ENCODE results near the gene GINS3.

Gene GINS3

GRCh38 chr16:58425756-58426494 is 33.7 kb downstream of the GINS3 start:
- no peak overlapping the region for H3K9ac ChIP-seq (ENCODE audit: insufficient read length)
- H3K36me3 ChIP-seq (ENCODE audit: insufficient read depth, low read length), result no peaks in the 10 kb centered on the region
- H3K4me3 ChIP-seq, result no peak overlapping the region
- no peak for DNase-seq (ENCODE audit: low read depth, low spot score)
- H3K9me3 ChIP-seq (ENCODE audit: low read depth, low read length), result no peaks in the 10 kb centered on the region
- no peak overlapping the region for H3K27ac ChIP-seq
- no peak for TF ChIP-seq EZH2 (IDR thresholded peaks at IDR 0.05)
- no peak for TF ChIP-seq FOXP2 (optimal IDR thresholded peaks at IDR 0.05; ENCODE audit: control extremely low read depth, extremely low read length, insufficient read depth)
- TF ChIP-seq POLR2AphosphoS5 (IDR thresholded peaks at IDR 0.05; ENCODE audit: borderline replicate concordance, low read depth, low read length), result no peak

- Histone ChIP-seq H3K27ac (no peak overlapping the region), H3K4me3 (no peak overlapping the region), H3K36me3 (ENCODE audit: insufficient read depth, low read length) (no peaks in the 10 kb centered on the region), H3K9me3 (ENCODE audit: low read depth, low read length) (no peaks in the 10 kb centered on the region), H3K9ac (ENCODE audit: insufficient read length) (no peak overlapping the region)
- no peak for DNase-seq (ENCODE audit: low read depth, low spot score)
- TF ChIP-seq POLR2AphosphoS5 (IDR thresholded peaks at IDR 0.05; ENCODE audit: borderline replicate concordance, low read depth, low read length) (no peak), EZH2 (IDR thresholded peaks at IDR 0.05) (no peak), FOXP2 (optimal IDR thresholded peaks at IDR 0.05; ENCODE audit: control extremely low read depth, extremely low read length, insufficient read depth) (no peak)
Observed at GRCh38 chr16:58426966-58427365, 34.7 kb downstream of the GINS3 start.

GRCh38 chr16:58428621-58429542 is 36.6 kb downstream of the GINS3 start:
- no peak for DNase-seq (ENCODE audit: low read depth, low spot score)
- H3K9ac ChIP-seq (ENCODE audit: insufficient read length), result no peak overlapping the region
- H3K9me3 ChIP-seq (ENCODE audit: low read depth, low read length), result no peaks in the 10 kb centered on the region
- TF ChIP-seq POLR2AphosphoS5 (IDR thresholded peaks at IDR 0.05; ENCODE audit: borderline replicate concordance, low read depth, low read length), result no peak
- no peak for TF ChIP-seq FOXP2 (optimal IDR thresholded peaks at IDR 0.05; ENCODE audit: control extremely low read depth, extremely low read length, insufficient read depth)
- TF ChIP-seq EZH2 (IDR thresholded peaks at IDR 0.05), result no peak
- H3K27ac ChIP-seq, result no peak overlapping the region
- no peak overlapping the region for H3K4me3 ChIP-seq
- H3K36me3 ChIP-seq (ENCODE audit: insufficient read depth, low read length), result no peaks in the 10 kb centered on the region

DNA sequence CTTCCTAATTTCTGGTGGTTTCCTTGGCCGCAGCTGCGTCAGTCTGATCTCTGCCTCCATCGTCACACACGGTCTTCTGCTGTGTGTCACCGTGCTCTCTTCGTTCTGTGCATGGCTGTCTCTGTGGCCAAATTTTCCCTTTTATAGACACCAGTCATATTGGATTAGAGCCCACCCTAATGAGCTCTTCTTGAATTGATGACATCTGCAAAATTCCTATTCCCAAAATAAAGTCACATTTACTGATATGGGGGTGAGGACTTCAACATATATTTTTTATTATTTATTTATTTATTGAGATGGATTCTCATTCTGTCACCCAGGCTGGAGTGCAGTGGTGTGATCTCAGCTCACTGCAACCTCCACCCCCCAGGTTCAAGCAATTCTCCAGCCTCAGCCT is 38.4 kb downstream of the GINS3 start:
- no peak overlapping the region for H3K27ac ChIP-seq
- H3K4me3 ChIP-seq, result no peak overlapping the region
- H3K9ac ChIP-seq (ENCODE audit: insufficient read length), result no peak overlapping the region
- no peak for DNase-seq (ENCODE audit: low read depth, low spot score)
- H3K36me3 ChIP-seq (ENCODE audit: insufficient read depth, low read length), result no peaks in the 10 kb centered on the region
- TF ChIP-seq POLR2AphosphoS5 (IDR thresholded peaks at IDR 0.05; ENCODE audit: borderline replicate concordance, low read depth, low read length) (no peak), FOXP2 (optimal IDR thresholded peaks at IDR 0.05; ENCODE audit: control extremely low read depth, extremely low read length, insufficient read depth) (no peak), EZH2 (IDR thresholded peaks at IDR 0.05) (no peak)
- no peaks in the 10 kb centered on the region for H3K9me3 ChIP-seq (ENCODE audit: low read depth, low read length)

DNA sequence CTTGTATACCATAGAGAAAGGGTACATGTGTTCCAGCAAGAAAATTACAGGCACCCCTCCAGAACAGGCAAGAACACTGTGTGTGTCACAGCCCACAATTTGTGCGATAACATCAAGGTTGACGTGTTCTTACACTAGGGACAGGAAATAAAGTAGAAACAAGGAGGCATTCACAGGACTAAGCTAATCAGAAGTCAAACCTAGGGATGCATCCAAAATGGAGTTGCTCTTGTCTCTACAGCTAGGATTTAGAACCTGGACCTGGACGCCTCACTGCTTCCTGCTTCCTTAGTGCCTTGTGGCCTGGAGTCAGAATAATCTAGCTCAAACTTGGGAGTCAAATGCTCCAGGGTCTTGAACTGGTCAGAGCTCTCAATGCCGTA is 41.3 kb downstream of the GINS3 start:
- Histone ChIP-seq H3K36me3 (ENCODE audit: insufficient read depth, low read length) (no peaks in the 10 kb centered on the region), H3K27ac (no peak overlapping the region), H3K9ac (ENCODE audit: insufficient read length) (no peak overlapping the region), H3K9me3 (ENCODE audit: low read depth, low read length) (no peaks in the 10 kb centered on the region), H3K4me3 (no peak overlapping the region)
- no peak for DNase-seq (ENCODE audit: low read depth, low spot score)
- TF ChIP-seq EZH2 (IDR thresholded peaks at IDR 0.05) (no peak), POLR2AphosphoS5 (IDR thresholded peaks at IDR 0.05; ENCODE audit: borderline replicate concordance, low read depth, low read length) (no peak)

DNA sequence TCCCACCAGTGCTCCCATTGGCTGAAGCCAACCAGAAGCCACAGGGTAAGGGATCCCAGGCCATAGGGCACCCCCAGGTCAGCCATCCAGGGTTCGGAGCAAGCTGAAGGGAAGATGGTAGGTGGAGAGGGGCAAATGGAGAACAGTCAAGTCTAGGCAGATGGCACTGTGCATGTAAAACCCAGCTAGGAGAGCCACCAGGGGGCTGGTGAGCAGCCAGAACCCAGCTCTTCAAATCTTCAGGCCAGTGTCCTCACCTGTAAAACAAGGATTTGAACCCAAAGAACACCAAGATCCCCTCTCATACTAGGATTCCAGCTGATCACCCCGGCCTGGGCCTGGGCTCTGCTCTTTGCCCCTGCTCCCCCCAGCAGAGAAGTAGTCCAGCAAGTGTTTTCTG is 43.5 kb downstream of the GINS3 start:
- DNase-seq (ENCODE audit: low read depth, low spot score), result no peak
- Histone ChIP-seq H3K4me3 (no peak overlapping the region), H3K9me3 (ENCODE audit: low read depth, low read length) (no peaks in the 10 kb centered on the region), H3K9ac (ENCODE audit: insufficient read length) (no peak overlapping the region), H3K36me3 (ENCODE audit: insufficient read depth, low read length) (no peaks in the 10 kb centered on the region), H3K27ac (no peak overlapping the region)
- TF ChIP-seq FOXP2 (optimal IDR thresholded peaks at IDR 0.05; ENCODE audit: control extremely low read depth, extremely low read length, insufficient read depth) (no peak), POLR2AphosphoS5 (IDR thresholded peaks at IDR 0.05; ENCODE audit: borderline replicate concordance, low read depth, low read length) (no peak), EZH2 (IDR thresholded peaks at IDR 0.05) (no peak)

DNA sequence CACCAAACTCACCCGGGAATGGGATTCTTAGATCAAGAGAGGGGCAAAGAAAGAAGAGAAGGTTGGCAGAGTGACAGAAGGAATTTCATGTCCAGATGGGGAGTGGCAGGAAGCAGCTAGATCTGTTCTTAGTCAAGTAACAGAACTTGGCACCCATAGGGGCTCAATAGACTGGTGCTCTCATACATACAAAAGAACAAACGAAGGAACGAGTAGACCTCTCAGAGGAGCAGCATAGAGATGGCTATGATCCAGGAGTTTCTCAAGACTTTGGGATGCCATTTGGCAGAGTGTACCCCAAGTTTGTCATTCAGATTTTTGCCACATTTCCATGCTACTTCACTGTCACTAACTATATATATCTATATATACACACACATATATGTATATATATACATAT is 47.9 kb downstream of the GINS3 start:
- no peak for TF ChIP-seq POLR2AphosphoS5 (IDR thresholded peaks at IDR 0.05; ENCODE audit: borderline replicate concordance, low read depth, low read length)
- TF ChIP-seq EZH2 (IDR thresholded peaks at IDR 0.05), result no peak
- TF ChIP-seq FOXP2 (optimal IDR thresholded peaks at IDR 0.05; ENCODE audit: control extremely low read depth, extremely low read length, insufficient read depth), result no peak
- DNase-seq (ENCODE audit: low read depth, low spot score), result no peak
- Histone ChIP-seq H3K27ac (no peak overlapping the region), H3K36me3 (ENCODE audit: insufficient read depth, low read length) (no peaks in the 10 kb centered on the region), H3K4me3 (no peak overlapping the region), H3K9me3 (ENCODE audit: low read depth, low read length) (no peaks in the 10 kb centered on the region), H3K9ac (ENCODE audit: insufficient read length) (no peak overlapping the region)

GRCh38 chr16:58442547-58442946 is 50.3 kb downstream of the GINS3 start:
- Histone ChIP-seq H3K9ac (ENCODE audit: insufficient read length) (no peak overlapping the region), H3K9me3 (ENCODE audit: low read depth, low read length) (no peaks in the 10 kb centered on the region), H3K36me3 (ENCODE audit: insufficient read depth, low read length) (no peaks in the 10 kb centered on the region), H3K27ac (no peak overlapping the region), H3K4me3 (no peak overlapping the region)
- no peak for DNase-seq (ENCODE audit: low read depth, low spot score)
- TF ChIP-seq EZH2 (IDR thresholded peaks at IDR 0.05), result no peak
- TF ChIP-seq POLR2AphosphoS5 (IDR thresholded peaks at IDR 0.05; ENCODE audit: borderline replicate concordance, low read depth, low read length), result no peak
- no peak for TF ChIP-seq FOXP2 (optimal IDR thresholded peaks at IDR 0.05; ENCODE audit: control extremely low read depth, extremely low read length, insufficient read depth)
